TTC549 (cell line): ENCODE measurements around the gene AUTS2.

Experiments
- FAIRE-seq: peaks from 2 replicates; lab custom pipeline; 2012; peaks lifted over from hg19 to GRCh38; lab: Jason Lieb, UNC

The AUTS2 gene

GRCh38 chr7:69656890-69657289, 58.6 kb downstream of the AUTS2 start:
- no peak for FAIRE-seq

DNA sequence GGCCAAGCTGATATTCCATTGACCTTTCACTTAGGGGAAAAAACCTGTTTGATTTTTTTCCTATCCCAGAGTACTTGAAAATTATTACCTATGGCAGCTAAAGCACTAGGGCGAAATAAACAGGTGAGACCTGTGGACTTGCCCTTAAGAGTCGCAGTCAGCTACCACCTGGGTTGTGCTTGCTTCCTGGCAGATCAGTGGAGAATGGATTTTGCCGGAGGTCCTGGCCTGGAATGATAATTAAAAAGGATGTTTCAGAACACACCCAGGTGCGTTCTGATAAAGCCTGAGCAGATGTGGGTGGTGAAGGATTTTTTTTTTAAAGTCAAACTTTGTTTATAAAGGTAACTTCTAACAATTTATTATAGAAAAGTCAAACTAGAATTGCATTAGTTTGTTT, 59.1 kb downstream of the AUTS2 start:
- no peak for FAIRE-seq

DNA sequence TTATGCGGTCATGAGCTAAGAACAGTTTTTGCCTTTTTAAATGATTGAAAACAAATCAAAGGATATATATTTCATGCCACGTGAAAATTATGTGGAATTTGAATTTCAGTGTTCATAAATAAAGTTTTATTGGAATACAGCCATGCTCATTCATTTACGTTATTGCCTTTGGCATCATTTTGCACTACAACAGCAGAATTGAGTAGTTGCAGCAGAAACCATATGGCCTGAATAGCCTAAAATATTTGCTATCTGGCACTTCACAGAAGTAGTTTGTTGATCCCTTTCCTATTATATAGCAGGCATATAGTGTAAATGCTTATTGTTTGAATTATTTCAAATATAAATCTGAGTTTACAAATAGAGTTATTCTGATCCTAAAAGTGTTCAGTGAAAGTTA, 59.7 kb downstream of the AUTS2 start:
- FAIRE-seq, result no peak

DNA sequence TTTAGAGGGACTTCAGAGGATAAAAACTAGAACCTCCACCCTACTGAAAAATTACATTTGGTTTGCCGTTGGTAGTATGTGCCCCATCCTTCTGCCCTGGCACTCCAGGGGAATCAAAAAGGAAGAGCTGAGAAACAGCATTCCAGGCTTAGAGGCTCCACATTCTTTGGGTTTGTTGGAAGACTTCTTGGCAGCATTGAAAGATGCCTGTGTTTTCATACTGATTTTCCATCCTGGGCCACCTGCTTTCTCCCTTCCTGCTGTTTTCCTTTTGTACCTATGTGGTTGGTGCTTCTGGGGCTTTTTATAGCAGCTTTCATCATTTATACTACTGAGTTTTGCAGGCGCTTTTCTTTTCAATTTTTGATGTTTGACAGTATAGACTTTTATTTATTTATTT, 61.7 kb downstream of the AUTS2 start:
- no peak for FAIRE-seq

- no peak for FAIRE-seq
Observed at GRCh38 chr7:69661342-69661741, 63.1 kb downstream of the AUTS2 start.

GRCh38 chr7:69663911-69664832, 65.9 kb downstream of the AUTS2 start:
- no peak for FAIRE-seq

GRCh38 chr7:69665369-69665768, 67.1 kb downstream of the AUTS2 start:
- FAIRE-seq, result no peak

GRCh38 chr7:69668339-69668870, 70.1 kb downstream of the AUTS2 start:
- no peak for FAIRE-seq

- no peak for FAIRE-seq
Observed at GRCh38 chr7:69670701-69671100, 72.4 kb downstream of the AUTS2 start.

- no peak for FAIRE-seq
Observed at GRCh38 chr7:69673074-69673473, 74.8 kb downstream of the AUTS2 start.

GRCh38 chr7:69674701-69675182, 76.5 kb downstream of the AUTS2 start:
- no peak for FAIRE-seq

DNA sequence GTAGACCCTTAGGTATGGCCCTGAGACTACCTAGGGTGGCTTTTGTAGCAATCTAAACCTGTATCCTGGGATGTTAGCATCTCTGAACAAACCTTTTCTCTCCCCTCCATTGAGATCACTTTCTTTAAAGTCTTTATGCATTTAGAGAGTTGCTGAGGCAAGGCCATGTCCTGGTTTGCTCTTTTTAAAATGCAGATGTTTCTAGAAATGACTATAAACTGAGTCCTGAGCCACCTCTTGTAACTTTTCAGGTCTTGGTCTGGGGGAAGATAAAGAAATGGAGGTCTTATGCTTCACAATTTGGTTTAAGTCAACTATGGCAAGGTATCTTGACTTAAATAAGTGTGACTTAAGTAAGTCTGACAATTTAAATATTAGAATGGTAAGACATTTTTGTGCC, 78.0 kb downstream of the AUTS2 start:
- FAIRE-seq, result no peak

GRCh38 chr7:69677054-69677852, 79.0 kb downstream of the AUTS2 start:
- FAIRE-seq, result no peak

DNA sequence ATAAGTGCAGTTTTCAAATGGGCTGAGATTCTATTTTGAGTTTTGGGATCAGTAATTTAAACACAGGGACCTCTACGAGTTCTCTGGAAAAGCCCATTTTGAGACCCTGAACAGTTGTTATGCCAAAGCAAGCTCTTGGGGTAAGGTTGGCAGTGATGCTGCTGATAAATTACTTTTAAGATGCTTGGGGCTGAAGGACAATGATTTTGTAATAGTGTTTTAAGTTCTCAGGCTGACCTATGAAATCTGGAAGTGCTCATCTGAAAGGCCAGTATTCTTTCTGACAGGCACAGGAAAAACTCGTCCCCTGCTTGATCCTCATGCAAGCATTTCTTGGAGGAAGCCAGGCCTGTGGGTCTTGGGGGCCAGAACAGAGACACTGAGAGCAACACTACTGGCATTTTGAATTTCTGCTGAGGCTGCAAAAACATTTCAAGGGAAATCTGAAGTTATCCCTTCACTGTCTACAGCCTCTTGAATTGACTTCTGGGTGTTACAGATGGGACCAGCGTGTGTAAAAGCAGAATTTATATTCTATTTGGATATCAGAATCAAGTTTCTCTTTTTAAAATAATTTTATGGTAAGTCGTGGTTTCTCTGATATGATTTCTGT, 79.7 kb downstream of the AUTS2 start:
- no peak for FAIRE-seq

DNA sequence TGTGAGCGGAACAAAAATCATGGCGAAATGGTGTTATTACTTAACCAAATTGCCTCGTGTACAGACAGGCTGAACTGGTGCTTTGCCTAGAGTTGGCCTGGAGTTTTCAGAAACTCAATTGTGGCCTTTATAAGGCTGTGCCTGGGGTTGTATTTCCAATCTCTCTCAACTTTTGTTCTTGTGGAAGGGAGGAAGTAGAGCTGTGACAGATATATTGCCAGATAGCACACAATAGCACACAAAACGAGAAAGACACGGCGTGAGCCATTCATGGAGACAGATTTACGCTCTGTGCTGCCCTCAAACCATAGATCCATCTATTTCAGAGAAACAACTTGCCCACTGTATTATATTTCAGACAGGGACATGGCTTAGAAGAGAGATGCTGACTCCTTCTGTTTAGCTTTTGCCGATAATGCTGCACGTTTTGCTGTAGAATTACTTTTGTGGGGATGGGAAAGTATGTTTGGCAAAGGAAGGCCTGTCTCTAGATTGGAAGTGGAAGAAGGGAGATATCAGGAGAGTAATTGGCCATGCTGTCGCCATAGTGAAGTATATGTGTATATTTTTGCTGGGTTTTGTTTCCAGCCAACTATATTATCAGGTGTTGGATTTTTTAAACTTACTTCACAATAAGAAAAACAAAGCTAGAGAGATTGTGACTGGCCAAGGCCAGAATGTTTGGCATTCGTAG, 80.4 kb downstream of the AUTS2 start:
- FAIRE-seq, result no peak

GRCh38 chr7:69681181-69681580, 82.9 kb downstream of the AUTS2 start:
- no peak for FAIRE-seq

DNA sequence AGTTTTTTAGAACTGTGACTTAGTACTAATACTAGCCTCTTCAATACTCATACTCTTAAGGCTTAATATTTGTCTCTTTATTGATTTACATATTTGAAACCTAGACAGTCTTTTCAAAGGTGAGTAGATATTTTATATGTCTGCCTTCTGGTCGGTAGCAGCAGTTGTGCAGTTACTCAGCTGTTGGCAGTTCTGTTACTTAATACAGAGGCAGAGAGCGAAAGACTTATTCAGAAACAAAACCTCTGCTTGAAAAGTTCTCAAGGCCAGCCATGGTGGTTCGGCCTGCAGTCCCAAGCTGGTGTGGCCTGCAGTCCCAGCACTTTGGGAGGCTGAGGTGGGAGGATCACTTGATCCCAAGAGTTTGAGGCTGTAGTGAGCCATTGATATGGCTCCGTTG, 84.2 kb downstream of the AUTS2 start:
- no peak for FAIRE-seq

GRCh38 chr7:69683002-69683401, 84.7 kb downstream of the AUTS2 start:
- FAIRE-seq, result no peak

- no peak for FAIRE-seq
Observed at GRCh38 chr7:69684369-69685292, 86.4 kb downstream of the AUTS2 start.

DNA sequence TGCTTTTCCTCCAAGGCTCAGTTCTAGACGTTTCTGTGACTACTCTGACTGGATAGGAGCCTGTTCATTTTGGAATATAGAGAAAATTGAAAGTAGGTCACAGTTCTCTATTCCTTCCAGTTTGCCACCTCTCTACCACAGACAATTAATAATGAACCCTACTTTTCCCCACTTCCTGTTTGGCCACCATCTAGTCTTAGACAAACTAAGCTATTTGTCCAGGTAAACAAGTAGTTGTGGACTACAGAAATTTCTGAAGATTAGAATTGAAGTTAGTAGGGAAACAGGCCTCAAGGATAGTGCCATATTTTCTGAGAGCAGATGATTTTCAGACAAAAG, 87.0 kb downstream of the AUTS2 start:
- no peak for FAIRE-seq

GRCh38 chr7:69686366-69686765, 88.1 kb downstream of the AUTS2 start:
- no peak for FAIRE-seq
